Hepatocyte (in vitro differentiated cells): ENCODE data around the gene ZNF43.
"Not testable (repeated sequence)": the region's sequence is repeated elsewhere in the genome, so short reads cannot be mapped to it uniquely, and the experiment has no call there.

Experiments used
- EZH2 ChIP-seq: fragments of 200-600 bp; sonication (generic); IDR thresholded peaks from 2 replicates; pipeline ENCODE4 v1.6.1; 2016; ENCODE audit warnings: antibody characterized with exemption, mild to moderate bottlenecking, borderline replicate concordance
- EZH2phosphoT487 ChIP-seq: fragments of 200-600 bp; sonication (generic); IDR thresholded peaks from one replicate; pipeline ENCODE4 v1.6.1; 2018; ENCODE audit warnings: antibody characterized with exemption, mild to moderate bottlenecking, low read depth, moderate library complexity; ENCODE audit not compliant: unreplicated experiment, severe bottlenecking
- TF ChIP-seq, protein P1 (sequence below): fragments of 200-600 bp; sonication (generic); IDR thresholded peaks from 2 replicates; pipeline ENCODE4 v1.5.1; 2016; ENCODE audit warnings: antibody characterized with exemption, mild to moderate bottlenecking; ENCODE audit not compliant: poor library complexity

DNA sequence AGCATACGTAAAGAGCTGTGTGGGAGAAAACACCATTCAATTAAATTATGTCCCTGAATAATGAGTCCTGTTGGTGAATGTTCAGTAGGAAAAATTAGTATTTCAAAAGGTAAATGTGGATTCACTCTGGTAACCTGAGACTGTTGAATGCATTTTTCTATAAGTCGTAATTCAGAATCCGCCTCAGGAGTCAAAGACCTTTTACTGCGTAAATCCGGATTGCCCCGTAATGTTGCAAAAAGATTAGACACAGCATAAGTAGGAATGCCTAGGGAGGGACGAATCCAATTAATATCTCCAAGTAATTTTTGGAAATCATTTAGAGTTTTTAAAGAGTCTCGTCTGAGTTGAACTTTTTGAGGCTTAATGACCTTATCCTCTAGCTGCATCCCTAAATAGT is 48.8 kb upstream of the ZNF43 start:
- TF ChIP-seq, protein P1, sequence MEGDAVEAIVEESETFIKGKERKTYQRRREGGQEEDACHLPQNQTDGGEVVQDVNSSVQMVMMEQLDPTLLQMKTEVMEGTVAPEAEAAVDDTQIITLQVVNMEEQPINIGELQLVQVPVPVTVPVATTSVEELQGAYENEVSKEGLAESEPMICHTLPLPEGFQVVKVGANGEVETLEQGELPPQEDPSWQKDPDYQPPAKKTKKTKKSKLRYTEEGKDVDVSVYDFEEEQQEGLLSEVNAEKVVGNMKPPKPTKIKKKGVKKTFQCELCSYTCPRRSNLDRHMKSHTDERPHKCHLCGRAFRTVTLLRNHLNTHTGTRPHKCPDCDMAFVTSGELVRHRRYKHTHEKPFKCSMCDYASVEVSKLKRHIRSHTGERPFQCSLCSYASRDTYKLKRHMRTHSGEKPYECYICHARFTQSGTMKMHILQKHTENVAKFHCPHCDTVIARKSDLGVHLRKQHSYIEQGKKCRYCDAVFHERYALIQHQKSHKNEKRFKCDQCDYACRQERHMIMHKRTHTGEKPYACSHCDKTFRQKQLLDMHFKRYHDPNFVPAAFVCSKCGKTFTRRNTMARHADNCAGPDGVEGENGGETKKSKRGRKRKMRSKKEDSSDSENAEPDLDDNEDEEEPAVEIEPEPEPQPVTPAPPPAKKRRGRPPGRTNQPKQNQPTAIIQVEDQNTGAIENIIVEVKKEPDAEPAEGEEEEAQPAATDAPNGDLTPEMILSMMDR: not testable (repeated sequence)
- not testable (repeated sequence) for TF ChIP-seq EZH2phosphoT487, EZH2
